Erythroblast (primary cell): ENCODE results near the gene ATP11B.

Source experiments
- GATA1 ChIP-seq: IDR thresholded peaks from 2 replicates; pipeline ENCODE4 v1.6.1; 2011; ENCODE audit warnings: low read depth, mild to moderate bottlenecking, control low read depth, low read length, moderate library complexity
- POLR2A ChIP-seq: IDR thresholded peaks from 2 replicates; pipeline ENCODE4 v1.6.1; 2011; ENCODE audit warnings: mild to moderate bottlenecking, low read length

DNA sequence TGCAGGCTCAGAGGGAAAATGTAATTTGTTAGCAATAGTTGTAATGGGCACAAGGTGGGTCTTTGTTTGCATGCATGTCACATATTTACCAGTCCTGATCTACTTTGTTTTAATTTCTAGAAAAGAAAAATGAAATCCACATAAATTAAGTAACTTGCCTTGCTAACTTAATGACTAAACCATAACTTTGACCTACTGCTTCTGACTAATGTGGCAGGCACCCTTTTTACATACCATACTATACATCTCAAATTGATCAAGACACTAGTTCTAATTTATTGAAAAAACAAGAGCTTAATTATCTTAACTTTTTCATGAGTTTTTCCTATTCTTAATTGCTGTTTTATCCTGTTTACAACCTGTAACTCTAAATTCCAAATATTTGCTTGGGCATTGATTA is 93.2 kb downstream of the ATP11B start:
- no peak for TF ChIP-seq POLR2A
- no peak for TF ChIP-seq GATA1
